Astrocyte (in vitro differentiated cells and primary cell): ENCODE results near the gene KDM1A. TPM values are rescaled to one million over a fixed set of nuclear protein-coding genes. Genes with fewer than 3 reads are reported as not detected.

Source experiments
- DNase-seq: peaks from one replicate; pipeline ENCODE4 v3.0.0-alpha.2; 2010; ENCODE audit warnings: low read depth
- FAIRE-seq: peaks from 2 replicates; lab custom pipeline; 2011; peaks lifted over from hg19 to GRCh38; lab: Jason Lieb, UNC
- H2AFZ ChIP-seq: 2 replicates; pipeline ENCODE4 v1.6.0; 2012; ENCODE audit warnings: low read depth, low read length, inconsistent platforms
- H3K27ac ChIP-seq: 2 replicates; pipeline ENCODE4 v1.5.1; 2011; ENCODE audit warnings: low read depth, low read length, inconsistent platforms
- H3K27me3 ChIP-seq: 2 replicates; pipeline ENCODE4 v1.6.0; 2011; ENCODE audit warnings: low read length, inconsistent platforms; ENCODE audit not compliant: insufficient read depth
- H3K36me3 ChIP-seq: 2 replicates; pipeline ENCODE4 v1.5.1; 2011; ENCODE audit warnings: low read length, inconsistent platforms; ENCODE audit not compliant: insufficient read depth
- H3K4me1 ChIP-seq: 2 replicates; pipeline ENCODE4 v1.5.1; 2011; ENCODE audit warnings: low read length, inconsistent platforms; ENCODE audit not compliant: insufficient read depth
- H3K4me2 ChIP-seq: 2 replicates; pipeline ENCODE4 v1.6.0; 2012; ENCODE audit warnings: low read length, inconsistent platforms
- H3K4me3 ChIP-seq: 2 replicates; pipeline ENCODE4 v1.5.1; 2011; ENCODE audit warnings: low read depth, mild to moderate bottlenecking, low read length, inconsistent platforms; ENCODE audit not compliant: insufficient read depth
- H3K79me2 ChIP-seq: 2 replicates; pipeline ENCODE4 v1.6.0; 2012; ENCODE audit warnings: mild to moderate bottlenecking, low read length, inconsistent platforms; ENCODE audit not compliant: insufficient read depth
- H3K9ac ChIP-seq: 2 replicates; pipeline ENCODE4 v1.6.0; 2012; ENCODE audit warnings: mild to moderate bottlenecking, low read length, inconsistent platforms
- H3K9me3 ChIP-seq: 2 replicates; pipeline ENCODE4 v1.5.1; 2012; ENCODE audit warnings: low read depth, mild to moderate bottlenecking, low read length, inconsistent platforms; ENCODE audit not compliant: insufficient read depth
- H4K20me1 ChIP-seq: 2 replicates; pipeline ENCODE4 v1.6.0; 2012; ENCODE audit warnings: low read length, inconsistent platforms; ENCODE audit not compliant: insufficient read depth
- H3K27ac Mint-ChIP-seq: one replicate; pipeline ENCODE4 v1.8.0; 2021; ENCODE audit warnings: mild to moderate bottlenecking, mixed read lengths; ENCODE audit not compliant: unreplicated experiment
- H3K27me3 Mint-ChIP-seq: one replicate; pipeline ENCODE4 v1.8.0; 2021; ENCODE audit warnings: low read depth, mixed read lengths; ENCODE audit not compliant: unreplicated experiment
- H3K36me3 Mint-ChIP-seq: one replicate; pipeline ENCODE4 v1.8.0; 2021; ENCODE audit warnings: low read depth, mixed read lengths; ENCODE audit not compliant: unreplicated experiment
- H3K4me1 Mint-ChIP-seq: one replicate; pipeline ENCODE4 v1.8.0; 2021; ENCODE audit warnings: low read depth, mixed read lengths; ENCODE audit not compliant: unreplicated experiment
- H3K4me3 Mint-ChIP-seq: one replicate; pipeline ENCODE4 v1.8.0; 2021; ENCODE audit warnings: mild to moderate bottlenecking, moderate library complexity, mixed read lengths; ENCODE audit not compliant: unreplicated experiment
- H3K9me3 Mint-ChIP-seq: one replicate; pipeline ENCODE4 v1.8.0; 2021; ENCODE audit warnings: mild to moderate bottlenecking, mixed read lengths; ENCODE audit not compliant: unreplicated experiment
- CTCF ChIP-seq: IDR thresholded peaks from 2 replicates; pipeline ENCODE4 v1.5.1; 2011; ENCODE audit warnings: low read depth, mild to moderate bottlenecking, inconsistent platforms, low read length, moderate library complexity; ENCODE audit not compliant: insufficient read depth
- EZH2 ChIP-seq: IDR thresholded peaks from 2 replicates; pipeline ENCODE4 v1.6.1; 2012; ENCODE audit warnings: mild to moderate bottlenecking, low read length, inconsistent platforms; ENCODE audit not compliant: insufficient read depth
- total RNA-seq: library from RNA; stranded (reverse); gene quantifications from 2 replicates; pipeline ENCODE4 v1.2.1, GENCODE V29; 2021

The KDM1A gene
- total RNA-seq, 1 donor from 2014 or later: 110 TPM

- no peaks in the 10 kb centered on the region for H3K9me3 ChIP-seq
- no peak overlapping the region for H3K4me3 ChIP-seq
- H3K9me3 Mint-ChIP-seq: no peaks in the 10 kb centered on the region
- H3K79me2 ChIP-seq: peaks cover 97% of the 10 kb centered on the region
- H3K36me3 ChIP-seq: no peaks in the 10 kb centered on the region
- H3K27ac Mint-ChIP-seq: peak overlapping the region; percentile 34
- H3K4me3 Mint-ChIP-seq: no peak overlapping the region
- no peak overlapping the region for H3K9ac ChIP-seq
- H3K36me3 Mint-ChIP-seq: no peaks in the 10 kb centered on the region
- H3K4me1 ChIP-seq: peaks cover 20% of the 10 kb centered on the region
- no peak for FAIRE-seq
- H4K20me1 ChIP-seq: peaks cover 86% of the 10 kb centered on the region
- peaks cover 48% of the 10 kb centered on the region for H3K4me1 Mint-ChIP-seq
- H2AFZ ChIP-seq: no peak overlapping the region
- H3K27me3 ChIP-seq: no peaks in the 10 kb centered on the region
- TF ChIP-seq EZH2: no peak
- TF ChIP-seq CTCF: no peak
- no peak overlapping the region for H3K27ac ChIP-seq
- DNase-seq: no peak
- peak overlapping the region; percentile 12 for H3K4me2 ChIP-seq
- no peaks in the 10 kb centered on the region for H3K27me3 Mint-ChIP-seq
These were observed 99.9 kb downstream of the KDM1A start for GRCh38 chr1:23118957-23119792.

- Mint-ChIP-seq H3K36me3 (no peaks in the 10 kb centered on the region), H3K4me1 (peaks cover 49% of the 10 kb centered on the region), H3K4me3 (no peak overlapping the region), H3K27ac (no peak overlapping the region), H3K9me3 (no peaks in the 10 kb centered on the region), H3K27me3 (no peaks in the 10 kb centered on the region)
- no peak overlapping the region for H3K4me3 ChIP-seq
- H3K27ac ChIP-seq: no peak overlapping the region
- no peaks in the 10 kb centered on the region for H3K9me3 ChIP-seq
- H3K4me1 ChIP-seq: peaks cover 15% of the 10 kb centered on the region
- no peak overlapping the region for H3K9ac ChIP-seq
- H3K4me2 ChIP-seq: no peak overlapping the region
- H4K20me1 ChIP-seq: peaks cover 88% of the 10 kb centered on the region
- no peak for DNase-seq
- TF ChIP-seq CTCF: no peak
- TF ChIP-seq EZH2: no peak
- FAIRE-seq: no peak
- peaks cover 97% of the 10 kb centered on the region for H3K79me2 ChIP-seq
- no peak overlapping the region for H2AFZ ChIP-seq
- H3K27me3 ChIP-seq: no peaks in the 10 kb centered on the region
- no peaks in the 10 kb centered on the region for H3K36me3 ChIP-seq
These were observed 101.1 kb downstream of the KDM1A start for GRCh38 chr1:23120383-23120782.
